ENCODE results near the gene OPALIN. TPM values are rescaled to one million over a fixed set of nuclear protein-coding genes. Genes with fewer than 3 reads are reported as not detected.

Gene OPALIN
- total and polyA plus RNA-seq, 2 donors from 2014 or later, result not detected

GRCh38 chr10:96390460-96390864 lies 31.7 kb upstream of the OPALIN start:
- no peaks in the 10 kb centered on the region for H3K27me3 ChIP-seq (ENCODE audit: control insufficient read depth, insufficient read depth, low read length)
- FAIRE-seq (no peak), DNase-seq (no peak)
- no peaks in the 10 kb centered on the region for H3K36me3 ChIP-seq (ENCODE audit: control insufficient read depth in 2 of 3, insufficient read depth in 3 of 3, low read length in 3 of 3)
- H3K27ac ChIP-seq (ENCODE audit: low read depth in 2 of 2, low read length in 2 of 2), result no peak overlapping the region
- no peak overlapping the region for H3K9ac ChIP-seq (ENCODE audit: low read length in 3 of 3)
- H3K9me3 ChIP-seq (ENCODE audit: control insufficient read depth in 2 of 3, insufficient read depth in 1 of 3, low read length in 3 of 3), result no peaks in the 10 kb centered on the region
- no peaks in the 10 kb centered on the region for H3K4me1 ChIP-seq (ENCODE audit: control insufficient read depth in 2 of 3, insufficient read depth in 2 of 3, low read depth in 1 of 3, low read length in 3 of 3)
- intact Hi-C loops (cut with DNase I), result no loop called here
- TF ChIP-seq, protein P1, sequence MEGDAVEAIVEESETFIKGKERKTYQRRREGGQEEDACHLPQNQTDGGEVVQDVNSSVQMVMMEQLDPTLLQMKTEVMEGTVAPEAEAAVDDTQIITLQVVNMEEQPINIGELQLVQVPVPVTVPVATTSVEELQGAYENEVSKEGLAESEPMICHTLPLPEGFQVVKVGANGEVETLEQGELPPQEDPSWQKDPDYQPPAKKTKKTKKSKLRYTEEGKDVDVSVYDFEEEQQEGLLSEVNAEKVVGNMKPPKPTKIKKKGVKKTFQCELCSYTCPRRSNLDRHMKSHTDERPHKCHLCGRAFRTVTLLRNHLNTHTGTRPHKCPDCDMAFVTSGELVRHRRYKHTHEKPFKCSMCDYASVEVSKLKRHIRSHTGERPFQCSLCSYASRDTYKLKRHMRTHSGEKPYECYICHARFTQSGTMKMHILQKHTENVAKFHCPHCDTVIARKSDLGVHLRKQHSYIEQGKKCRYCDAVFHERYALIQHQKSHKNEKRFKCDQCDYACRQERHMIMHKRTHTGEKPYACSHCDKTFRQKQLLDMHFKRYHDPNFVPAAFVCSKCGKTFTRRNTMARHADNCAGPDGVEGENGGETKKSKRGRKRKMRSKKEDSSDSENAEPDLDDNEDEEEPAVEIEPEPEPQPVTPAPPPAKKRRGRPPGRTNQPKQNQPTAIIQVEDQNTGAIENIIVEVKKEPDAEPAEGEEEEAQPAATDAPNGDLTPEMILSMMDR (IDR thresholded peaks at IDR 0.05; ENCODE audit: borderline replicate concordance, extremely low read depth, insufficient read depth), result no peak
- H3K4me3 ChIP-seq (ENCODE audit: low read length in 3 of 3), result no peak overlapping the region

GRCh38 chr10:96389785-96390184 lies 31.0 kb upstream of the OPALIN start:
- H3K9me3 ChIP-seq (ENCODE audit: control insufficient read depth in 2 of 3, insufficient read depth in 1 of 3, low read length in 3 of 3), result no peaks in the 10 kb centered on the region
- H3K4me3 ChIP-seq (ENCODE audit: low read length in 3 of 3), result no peak overlapping the region
- FAIRE-seq, result no peak
- no peaks in the 10 kb centered on the region for H3K36me3 ChIP-seq (ENCODE audit: control insufficient read depth in 2 of 3, insufficient read depth in 3 of 3, low read length in 3 of 3)
- no peak overlapping the region for H3K9ac ChIP-seq (ENCODE audit: low read length in 3 of 3)
- DNase-seq, result no peak
- intact Hi-C loops (cut with DNase I), result no loop called here
- H3K4me1 ChIP-seq (ENCODE audit: control insufficient read depth in 2 of 3, insufficient read depth in 2 of 3, low read depth in 1 of 3, low read length in 3 of 3), result no peaks in the 10 kb centered on the region
- H3K27me3 ChIP-seq (ENCODE audit: control insufficient read depth, insufficient read depth, low read length), result no peaks in the 10 kb centered on the region
- no peak overlapping the region for H3K27ac ChIP-seq (ENCODE audit: low read depth in 2 of 2, low read length in 2 of 2)
- TF ChIP-seq, protein P1 (IDR thresholded peaks at IDR 0.05; ENCODE audit: borderline replicate concordance, extremely low read depth, insufficient read depth), result no peak

GRCh38 chr10:96387601-96388000 lies 28.8 kb upstream of the OPALIN start:
- intact Hi-C loops (cut with DNase I), result no loop called here
- Histone ChIP-seq H3K27ac (ENCODE audit: low read depth in 2 of 2, low read length in 2 of 2) (no peak overlapping the region), H3K9me3 (ENCODE audit: control insufficient read depth in 2 of 3, insufficient read depth in 1 of 3, low read length in 3 of 3) (no peaks in the 10 kb centered on the region), H3K4me1 (ENCODE audit: control insufficient read depth in 2 of 3, insufficient read depth in 2 of 3, low read depth in 1 of 3, low read length in 3 of 3) (no peaks in the 10 kb centered on the region), H3K4me3 (ENCODE audit: low read length in 3 of 3) (no peak overlapping the region), H3K36me3 (ENCODE audit: control insufficient read depth in 2 of 3, insufficient read depth in 3 of 3, low read length in 3 of 3) (no peaks in the 10 kb centered on the region), H3K9ac (ENCODE audit: low read length in 3 of 3) (no peak overlapping the region), H3K27me3 (ENCODE audit: control insufficient read depth, insufficient read depth, low read length) (no peaks in the 10 kb centered on the region)
- TF ChIP-seq, protein P1 (IDR thresholded peaks at IDR 0.05; ENCODE audit: borderline replicate concordance, extremely low read depth, insufficient read depth), result no peak
- FAIRE-seq, result no peak
- no peak for DNase-seq

DNA sequence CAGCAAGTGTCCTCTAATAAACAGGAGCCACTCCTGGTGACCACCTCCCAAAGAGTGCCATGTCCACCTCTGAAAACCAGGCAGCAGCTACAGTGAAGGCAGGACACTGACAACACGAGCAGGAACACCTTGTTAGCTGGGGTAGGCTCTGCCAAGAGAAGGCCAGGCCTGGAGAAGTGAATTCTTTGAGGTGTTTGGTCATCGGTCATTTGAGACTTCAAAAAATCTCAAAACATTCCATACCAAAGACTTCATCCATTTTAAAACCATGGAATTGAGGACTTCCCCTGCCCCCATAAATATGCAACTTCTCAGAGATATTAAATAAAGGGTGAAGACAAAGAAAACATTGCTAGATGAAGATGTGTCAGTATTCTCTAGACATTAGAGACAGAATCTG lies 28.4 kb upstream of the OPALIN start:
- H3K4me1 ChIP-seq (ENCODE audit: control insufficient read depth in 2 of 3, insufficient read depth in 2 of 3, low read depth in 1 of 3, low read length in 3 of 3), result no peaks in the 10 kb centered on the region
- DNase-seq (no peak), FAIRE-seq (no peak)
- intact Hi-C loops (cut with DNase I), result no loop called here
- H3K27me3 ChIP-seq (ENCODE audit: control insufficient read depth, insufficient read depth, low read length), result no peaks in the 10 kb centered on the region
- TF ChIP-seq, protein P1 (IDR thresholded peaks at IDR 0.05; ENCODE audit: borderline replicate concordance, extremely low read depth, insufficient read depth), result no peak
- no peak overlapping the region for H3K9ac ChIP-seq (ENCODE audit: low read length in 3 of 3)
- H3K9me3 ChIP-seq (ENCODE audit: control insufficient read depth in 2 of 3, insufficient read depth in 1 of 3, low read length in 3 of 3), result no peaks in the 10 kb centered on the region
- no peaks in the 10 kb centered on the region for H3K36me3 ChIP-seq (ENCODE audit: control insufficient read depth in 2 of 3, insufficient read depth in 3 of 3, low read length in 3 of 3)
- no peak overlapping the region for H3K27ac ChIP-seq (ENCODE audit: low read depth in 2 of 2, low read length in 2 of 2)
- H3K4me3 ChIP-seq (ENCODE audit: low read length in 3 of 3), result no peak overlapping the region
